NT2/D1 (cell line): ENCODE data around the gene PAQR7.

Source experiments
- SUZ12 ChIP-seq: IDR thresholded peaks from 2 replicates; pipeline ENCODE4 v1.6.1; 2011; ENCODE audit not compliant: insufficient read length, insufficient read depth; ENCODE audit errors: extremely low read depth
- YY1 ChIP-seq: IDR thresholded peaks from 2 replicates; pipeline ENCODE4 v1.6.1; 2011; ENCODE audit not compliant: insufficient read length, insufficient read depth

DNA sequence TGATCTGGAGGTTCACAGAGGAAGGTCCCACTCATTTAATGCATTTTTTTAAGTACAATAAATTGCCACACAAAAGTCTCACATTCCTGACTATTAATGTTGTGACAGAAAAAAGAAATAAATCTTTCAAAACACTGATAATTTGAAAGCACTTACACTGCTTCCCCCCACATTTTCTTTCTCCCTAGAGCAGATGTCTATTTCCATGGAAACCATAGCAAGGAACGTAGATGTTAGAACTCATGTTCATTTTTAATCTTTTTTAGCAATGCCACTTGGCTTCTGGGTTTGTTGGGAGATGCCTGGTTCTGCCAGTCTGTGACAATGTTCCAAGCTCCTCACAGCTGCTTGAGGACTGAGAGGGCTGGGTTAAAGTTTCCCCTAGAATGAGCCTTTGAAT lies 32.7 kb upstream of the PAQR7 start:
- TF ChIP-seq YY1 = no peak
- no peak for TF ChIP-seq SUZ12
